ENCODE data around the gene APOL1. TPM values are rescaled to one million over a fixed set of nuclear protein-coding genes. Genes with fewer than 3 reads are reported as not detected.
"Not testable (repeated sequence)": the region's sequence is repeated elsewhere in the genome, so short reads cannot be mapped to it uniquely, and the experiment has no call there.

The APOL1 gene
- total RNA-seq, 1 donor from 2014 or later, result 2.5 TPM

DNA sequence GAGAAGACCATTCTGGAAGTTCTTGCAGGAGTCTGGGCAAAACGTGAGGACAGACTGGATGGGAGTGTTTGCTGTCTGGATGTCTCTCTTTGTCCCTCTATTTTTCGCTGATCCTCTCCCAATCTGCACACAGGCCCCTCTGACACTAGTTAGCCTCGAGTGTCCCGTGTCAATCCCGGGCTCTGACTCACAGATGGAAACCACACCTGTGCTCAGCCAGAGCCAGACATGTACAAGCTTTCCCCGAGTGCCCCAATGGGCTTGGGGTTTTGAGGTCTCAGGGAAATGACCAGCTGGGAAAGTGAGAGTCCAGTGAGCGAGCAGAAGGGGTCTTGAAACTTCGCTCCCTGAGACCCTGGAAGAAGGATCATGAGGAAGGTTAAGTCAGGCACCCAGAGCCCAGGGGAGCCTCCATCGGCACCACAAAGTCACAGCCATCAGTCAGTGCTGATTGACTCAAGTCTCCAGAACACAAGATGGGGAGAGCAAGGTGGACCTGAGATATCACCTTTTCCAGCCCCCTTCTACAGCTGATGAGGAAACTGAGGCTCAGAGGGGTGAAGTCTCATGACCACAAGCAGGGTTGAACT, 27.5 kb upstream of the APOL1 start:
- no peak overlapping the region for H3K4me3 Mint-ChIP-seq (ENCODE audit: unreplicated experiment)
- H3K27me3 Mint-ChIP-seq (ENCODE audit: unreplicated experiment), result peaks cover 2% of the 10 kb centered on the region
- TF ChIP-seq, protein P1, sequence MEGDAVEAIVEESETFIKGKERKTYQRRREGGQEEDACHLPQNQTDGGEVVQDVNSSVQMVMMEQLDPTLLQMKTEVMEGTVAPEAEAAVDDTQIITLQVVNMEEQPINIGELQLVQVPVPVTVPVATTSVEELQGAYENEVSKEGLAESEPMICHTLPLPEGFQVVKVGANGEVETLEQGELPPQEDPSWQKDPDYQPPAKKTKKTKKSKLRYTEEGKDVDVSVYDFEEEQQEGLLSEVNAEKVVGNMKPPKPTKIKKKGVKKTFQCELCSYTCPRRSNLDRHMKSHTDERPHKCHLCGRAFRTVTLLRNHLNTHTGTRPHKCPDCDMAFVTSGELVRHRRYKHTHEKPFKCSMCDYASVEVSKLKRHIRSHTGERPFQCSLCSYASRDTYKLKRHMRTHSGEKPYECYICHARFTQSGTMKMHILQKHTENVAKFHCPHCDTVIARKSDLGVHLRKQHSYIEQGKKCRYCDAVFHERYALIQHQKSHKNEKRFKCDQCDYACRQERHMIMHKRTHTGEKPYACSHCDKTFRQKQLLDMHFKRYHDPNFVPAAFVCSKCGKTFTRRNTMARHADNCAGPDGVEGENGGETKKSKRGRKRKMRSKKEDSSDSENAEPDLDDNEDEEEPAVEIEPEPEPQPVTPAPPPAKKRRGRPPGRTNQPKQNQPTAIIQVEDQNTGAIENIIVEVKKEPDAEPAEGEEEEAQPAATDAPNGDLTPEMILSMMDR (IDR thresholded peaks at IDR 0.05; ENCODE audit: unreplicated experiment), result no peak
- H3K27ac Mint-ChIP-seq (ENCODE audit: unreplicated experiment), result no peak overlapping the region
- peaks cover 23% of the 10 kb centered on the region for H3K36me3 Mint-ChIP-seq (ENCODE audit: low read depth, unreplicated experiment)
- DNase-seq (ENCODE audit: low spot score), result no peak
- peaks cover 20% of the 10 kb centered on the region for H3K4me1 Mint-ChIP-seq (ENCODE audit: unreplicated experiment)
- no peaks in the 10 kb centered on the region for H3K9me3 Mint-ChIP-seq (ENCODE audit: unreplicated experiment)

DNA sequence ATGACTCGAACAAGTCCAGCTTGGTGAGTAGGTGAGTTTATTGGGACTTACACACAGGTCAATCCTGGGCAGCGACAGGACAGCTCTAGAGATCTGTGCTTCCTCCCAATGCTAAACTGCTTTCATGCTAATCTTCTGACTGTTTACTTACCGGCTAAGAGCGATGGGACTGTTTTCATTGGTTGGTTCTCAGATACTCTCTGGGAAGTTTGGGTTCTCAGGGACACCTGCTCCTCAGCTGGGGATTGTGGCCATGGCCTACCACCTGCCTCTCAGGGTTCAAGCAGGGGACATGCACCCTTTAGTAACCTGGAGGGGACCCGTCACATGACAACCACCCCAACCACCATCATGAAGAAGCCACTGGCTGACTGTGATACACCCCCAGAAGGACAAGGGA, 26.7 kb upstream of the APOL1 start:
- peaks cover 3% of the 10 kb centered on the region for H3K27me3 Mint-ChIP-seq (ENCODE audit: unreplicated experiment)

DNA sequence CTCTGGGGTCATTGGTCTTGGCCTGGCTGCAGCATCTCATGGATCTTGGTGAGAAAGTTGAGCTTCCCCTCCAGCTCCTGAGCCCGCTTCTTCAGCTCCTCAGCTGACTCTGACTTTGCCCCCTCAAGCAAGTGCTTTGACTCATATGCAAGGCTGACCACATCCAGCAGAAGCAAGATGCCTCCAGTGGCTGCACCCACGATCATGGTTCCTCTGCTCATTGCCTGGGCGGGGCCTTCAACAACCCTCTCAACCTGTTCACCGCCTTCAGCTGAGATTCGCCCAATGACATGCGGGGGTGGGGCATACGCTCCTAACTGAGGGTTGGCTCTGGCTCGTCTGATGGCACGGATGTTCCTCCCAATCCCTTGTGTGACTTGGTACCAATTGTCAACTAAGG, 25.5 kb upstream of the APOL1 start:
- no peak overlapping the region for H3K27ac Mint-ChIP-seq (ENCODE audit: unreplicated experiment)
- peaks cover 20% of the 10 kb centered on the region for H3K4me1 Mint-ChIP-seq (ENCODE audit: unreplicated experiment)
- TF ChIP-seq, protein P1 (IDR thresholded peaks at IDR 0.05; ENCODE audit: unreplicated experiment), result no peak
- H3K4me3 Mint-ChIP-seq (ENCODE audit: unreplicated experiment), result no peak overlapping the region
- H3K9me3 Mint-ChIP-seq (ENCODE audit: unreplicated experiment), result no peaks in the 10 kb centered on the region
- H3K27me3 Mint-ChIP-seq (ENCODE audit: unreplicated experiment), result peaks cover 6% of the 10 kb centered on the region
- peaks cover 41% of the 10 kb centered on the region for H3K36me3 Mint-ChIP-seq (ENCODE audit: low read depth, unreplicated experiment)
- no peak for DNase-seq (ENCODE audit: low spot score)

More for the DNA sequence above, 26.7 kb upstream of the APOL1 start:
- TF ChIP-seq, protein P1 (IDR thresholded peaks at IDR 0.05; ENCODE audit: unreplicated experiment), result no peak
- H3K9me3 Mint-ChIP-seq (ENCODE audit: unreplicated experiment), result no peaks in the 10 kb centered on the region
- H3K27ac Mint-ChIP-seq (ENCODE audit: unreplicated experiment), result no peak overlapping the region
- peaks cover 31% of the 10 kb centered on the region for H3K36me3 Mint-ChIP-seq (ENCODE audit: low read depth, unreplicated experiment)
- DNase-seq (ENCODE audit: low spot score), result no peak
- peaks cover 17% of the 10 kb centered on the region for H3K4me1 Mint-ChIP-seq (ENCODE audit: unreplicated experiment)
- no peak overlapping the region for H3K4me3 Mint-ChIP-seq (ENCODE audit: unreplicated experiment)

DNA sequence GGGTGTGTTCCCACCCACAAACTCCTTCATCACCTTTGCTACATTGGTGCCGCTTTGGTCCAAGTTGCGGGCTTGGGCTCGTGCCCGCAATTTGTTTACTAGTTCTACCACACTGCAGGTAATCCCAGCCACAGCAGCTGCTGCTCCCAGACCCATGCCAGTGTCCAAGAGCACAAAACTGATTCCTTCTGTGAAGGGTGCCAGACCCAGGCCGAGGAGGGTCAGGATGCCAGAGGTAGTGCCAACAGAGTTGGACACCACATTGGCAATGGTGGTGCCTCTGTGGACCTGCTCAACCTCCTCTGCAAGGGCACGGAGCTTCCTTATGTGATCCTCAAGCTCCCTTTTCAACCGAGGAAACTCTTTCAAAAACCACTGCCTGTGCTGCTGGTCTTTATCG, 25.1 kb upstream of the APOL1 start:
- no peak overlapping the region for H3K27ac Mint-ChIP-seq (ENCODE audit: unreplicated experiment)
- H3K27me3 Mint-ChIP-seq (ENCODE audit: unreplicated experiment), result peaks cover 8% of the 10 kb centered on the region
- no peak overlapping the region for H3K4me3 Mint-ChIP-seq (ENCODE audit: unreplicated experiment)
- TF ChIP-seq, protein P1 (IDR thresholded peaks at IDR 0.05; ENCODE audit: unreplicated experiment), result no peak
- peaks cover 43% of the 10 kb centered on the region for H3K36me3 Mint-ChIP-seq (ENCODE audit: low read depth, unreplicated experiment)
- no peak for DNase-seq (ENCODE audit: low spot score)
- H3K4me1 Mint-ChIP-seq (ENCODE audit: unreplicated experiment), result peaks cover 16% of the 10 kb centered on the region
- H3K9me3 Mint-ChIP-seq (ENCODE audit: unreplicated experiment), result no peaks in the 10 kb centered on the region

DNA sequence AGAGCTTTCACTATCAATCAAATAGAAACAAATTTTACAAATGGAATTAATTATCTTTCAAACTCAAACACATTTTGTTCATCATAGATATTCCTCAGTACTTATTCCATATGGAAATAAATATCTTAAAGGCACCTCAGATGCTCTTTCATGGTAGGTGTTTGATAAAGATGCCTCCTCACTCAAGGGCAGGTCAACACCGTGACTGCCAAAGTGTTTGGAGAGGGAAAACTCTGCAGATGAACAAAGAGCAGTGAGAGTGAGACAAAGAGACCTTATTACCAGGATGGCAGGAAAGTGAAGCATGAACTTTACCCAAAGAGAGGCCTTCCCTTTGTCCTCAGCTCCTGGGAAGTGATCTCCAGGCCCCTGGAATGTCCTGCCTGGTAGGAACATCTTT, 24.6 kb upstream of the APOL1 start:
- H3K9me3 Mint-ChIP-seq (ENCODE audit: unreplicated experiment); H3K27me3 Mint-ChIP-seq (ENCODE audit: unreplicated experiment); H3K4me3 Mint-ChIP-seq (ENCODE audit: unreplicated experiment); H3K27ac Mint-ChIP-seq (ENCODE audit: unreplicated experiment); DNase-seq (ENCODE audit: low spot score): not testable (repeated sequence)
- Mint-ChIP-seq H3K36me3 (ENCODE audit: low read depth, unreplicated experiment) (peaks cover 48% of the 10 kb centered on the region), H3K4me1 (ENCODE audit: unreplicated experiment) (peaks cover 10% of the 10 kb centered on the region)
